ENCODE data around the gene CD300LG.

- TF ChIP-seq POLR2AphosphoS5 (IDR thresholded peaks at IDR 0.05) (peak in 2 of 3 donors; percentile 44 to 46), CTCF (IDR thresholded peaks at IDR 0.05) (peak; percentile 93 to 98 (median 96)), POLR2A (IDR thresholded peaks at IDR 0.05) (no peak)
These were observed 709 bp upstream of the CD300LG start for GRCh38 chr17:43846221-43846712.
